Thyroid gland (tissue), 4 donors: ENCODE measurements around the gene DENND4A.

ENCODE experiments used
- CTCF ChIP-seq, 6 experiments: fragments of 200-600 bp in 3 of 6; fragments of 450-650 bp in 3 of 6; sonication (generic) in 3 of 6; IDR thresholded peaks; one replicate each; pipeline ENCODE4 v1.5.1; 2016 to 2019; ENCODE audit warnings: antibody characterized with exemption in 6 of 6, mild to moderate bottlenecking in 2 of 6, inconsistent platforms in 1 of 6, moderate library complexity in 1 of 6
- POLR2A ChIP-seq, 2 donors: fragments of 450-650 bp; IDR thresholded peaks; one replicate each; pipeline ENCODE4 v1.6.1; 2017; ENCODE audit warnings: antibody characterized with exemption in 2 of 2, mild to moderate bottlenecking in 2 of 2, moderate library complexity in 1 of 2

GRCh38 chr15:65791335-65792137 lies 557 bp downstream of the DENND4A start:
- TF ChIP-seq CTCF (IDR thresholded peaks at IDR 0.05) (no peak), POLR2A (IDR thresholded peaks at IDR 0.05) (no peak)
